HG03521 (cell line): ENCODE results near the gene TNIP1.

Experiments used
- ATAC-seq: cut with Tn5 transposase; IDR thresholded peaks from one replicate; pipeline ENCODE4 v1.9.1; 2021; ENCODE audit warnings: mild to moderate bottlenecking, moderate library complexity; ENCODE audit not compliant: unreplicated experiment

TNIP1 gene

GRCh38 chr5:151024440-151025249, 56.2 kb downstream of the TNIP1 start:
- no peak for ATAC-seq

- ATAC-seq, result no peak
Observed at GRCh38 chr5:151023651-151024050, 57.2 kb downstream of the TNIP1 start.

- ATAC-seq, result no peak
Observed at GRCh38 chr5:151023047-151023615, 57.7 kb downstream of the TNIP1 start.

- ATAC-seq, result no peak
Observed at GRCh38 chr5:151022511-151023018, 58.3 kb downstream of the TNIP1 start.

- ATAC-seq, result no peak
Observed at GRCh38 chr5:151021746-151022145, 59.1 kb downstream of the TNIP1 start.

GRCh38 chr5:151020304-151021110, 60.3 kb downstream of the TNIP1 start, which contains the start of gene GPX3:
GPX3 (plus strand) TSS chr5:151020591; CDS start chr5:151020655, 64 bp downstream.
- ATAC-seq, result peak; percentile 61

- no peak for ATAC-seq
Observed at GRCh38 chr5:151019331-151019730, 61.5 kb downstream of the TNIP1 start.

- no peak for ATAC-seq
Observed at GRCh38 chr5:151018846-151019245, 62.0 kb downstream of the TNIP1 start.

- ATAC-seq, result no peak
Observed at GRCh38 chr5:151017897-151018296, 62.9 kb downstream of the TNIP1 start.

- no peak for ATAC-seq
Observed at GRCh38 chr5:151016700-151017099, 64.1 kb downstream of the TNIP1 start.

- no peak for ATAC-seq
Observed at GRCh38 chr5:151015974-151016587, 64.8 kb downstream of the TNIP1 start.

- ATAC-seq, result no peak
Observed at GRCh38 chr5:151014680-151015343, 66.0 kb downstream of the TNIP1 start.

GRCh38 chr5:151012862-151013261, 68.0 kb downstream of the TNIP1 start:
- no peak for ATAC-seq

- ATAC-seq, result no peak
Observed at GRCh38 chr5:151008906-151009305, 71.9 kb downstream of the TNIP1 start.

GRCh38 chr5:151008210-151008491, 72.7 kb downstream of the TNIP1 start:
- no peak for ATAC-seq

GRCh38 chr5:151007430-151008209, 73.2 kb downstream of the TNIP1 start:
- ATAC-seq, result no peak

- ATAC-seq, result no peak
Observed at GRCh38 chr5:151006704-151007334, 74.0 kb downstream of the TNIP1 start.

GRCh38 chr5:151005950-151006576, 74.8 kb downstream of the TNIP1 start:
- ATAC-seq, result no peak
